GM06990 (cell line): Measurements from ENCODE around the gene GATA5.
"Not testable (repeated sequence)": the region's sequence is repeated elsewhere in the genome, so short reads cannot be mapped to it uniquely, and the experiment has no call there.

Experiments
- DNase-seq: peaks from one replicate; pipeline ENCODE4 v3.0.0-alpha.2; 2011; ENCODE audit not compliant: insufficient read length; ENCODE audit errors: extremely low read depth
- H3K27me3 ChIP-seq: replicated peaks from 2 replicates; pipeline ENCODE4 v1.6.0; 2011; ENCODE audit warnings: low read length; ENCODE audit not compliant: control insufficient read depth, insufficient read depth
- H3K36me3 ChIP-seq: 2 replicates; pipeline ENCODE4 v1.5.1; 2011; ENCODE audit warnings: low read length; ENCODE audit not compliant: control insufficient read depth, insufficient read depth
- H3K4me3 ChIP-seq: replicated peaks from 2 replicates; pipeline ENCODE4 v1.5.1; 2011; ENCODE audit warnings: low read depth, mild to moderate bottlenecking, control low read depth, low read length
- TF ChIP-seq, protein P1 (sequence below): IDR thresholded peaks from 2 replicates; pipeline ENCODE4 v1.5.1; 2011; ENCODE audit warnings: low read length, control low read depth, mild to moderate bottlenecking, inconsistent platforms; ENCODE audit not compliant: insufficient read depth, poor library complexity, severe bottlenecking

The GATA5 gene

DNA sequence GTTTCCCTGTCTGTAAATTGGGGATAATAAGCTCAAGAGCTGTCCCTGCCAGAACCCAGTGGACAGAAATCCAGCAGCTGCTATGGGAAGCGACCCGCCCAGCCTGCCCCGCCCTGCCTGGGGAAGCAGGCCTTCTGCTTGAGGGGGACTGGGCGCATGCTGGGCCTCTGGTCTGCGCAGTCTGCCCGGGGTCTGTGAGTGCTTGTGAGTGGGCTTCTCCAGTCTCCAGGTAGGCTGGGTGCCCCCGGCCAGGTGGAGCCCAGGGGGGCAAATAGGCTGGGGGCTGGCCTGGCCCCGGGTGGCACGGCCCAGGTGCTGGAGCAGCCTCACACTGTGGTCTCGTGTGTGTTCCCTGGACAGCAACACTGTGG is 47.8 kb downstream of the GATA5 start:
- Histone ChIP-seq H3K36me3 (no peaks in the 10 kb centered on the region), H3K4me3 (no peak overlapping the region), H3K27me3 (no peaks in the 10 kb centered on the region; the same call in 1 of the 2 replicates)
- TF ChIP-seq, protein P1, sequence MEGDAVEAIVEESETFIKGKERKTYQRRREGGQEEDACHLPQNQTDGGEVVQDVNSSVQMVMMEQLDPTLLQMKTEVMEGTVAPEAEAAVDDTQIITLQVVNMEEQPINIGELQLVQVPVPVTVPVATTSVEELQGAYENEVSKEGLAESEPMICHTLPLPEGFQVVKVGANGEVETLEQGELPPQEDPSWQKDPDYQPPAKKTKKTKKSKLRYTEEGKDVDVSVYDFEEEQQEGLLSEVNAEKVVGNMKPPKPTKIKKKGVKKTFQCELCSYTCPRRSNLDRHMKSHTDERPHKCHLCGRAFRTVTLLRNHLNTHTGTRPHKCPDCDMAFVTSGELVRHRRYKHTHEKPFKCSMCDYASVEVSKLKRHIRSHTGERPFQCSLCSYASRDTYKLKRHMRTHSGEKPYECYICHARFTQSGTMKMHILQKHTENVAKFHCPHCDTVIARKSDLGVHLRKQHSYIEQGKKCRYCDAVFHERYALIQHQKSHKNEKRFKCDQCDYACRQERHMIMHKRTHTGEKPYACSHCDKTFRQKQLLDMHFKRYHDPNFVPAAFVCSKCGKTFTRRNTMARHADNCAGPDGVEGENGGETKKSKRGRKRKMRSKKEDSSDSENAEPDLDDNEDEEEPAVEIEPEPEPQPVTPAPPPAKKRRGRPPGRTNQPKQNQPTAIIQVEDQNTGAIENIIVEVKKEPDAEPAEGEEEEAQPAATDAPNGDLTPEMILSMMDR = no peak
- DNase-seq = no peak

DNA sequence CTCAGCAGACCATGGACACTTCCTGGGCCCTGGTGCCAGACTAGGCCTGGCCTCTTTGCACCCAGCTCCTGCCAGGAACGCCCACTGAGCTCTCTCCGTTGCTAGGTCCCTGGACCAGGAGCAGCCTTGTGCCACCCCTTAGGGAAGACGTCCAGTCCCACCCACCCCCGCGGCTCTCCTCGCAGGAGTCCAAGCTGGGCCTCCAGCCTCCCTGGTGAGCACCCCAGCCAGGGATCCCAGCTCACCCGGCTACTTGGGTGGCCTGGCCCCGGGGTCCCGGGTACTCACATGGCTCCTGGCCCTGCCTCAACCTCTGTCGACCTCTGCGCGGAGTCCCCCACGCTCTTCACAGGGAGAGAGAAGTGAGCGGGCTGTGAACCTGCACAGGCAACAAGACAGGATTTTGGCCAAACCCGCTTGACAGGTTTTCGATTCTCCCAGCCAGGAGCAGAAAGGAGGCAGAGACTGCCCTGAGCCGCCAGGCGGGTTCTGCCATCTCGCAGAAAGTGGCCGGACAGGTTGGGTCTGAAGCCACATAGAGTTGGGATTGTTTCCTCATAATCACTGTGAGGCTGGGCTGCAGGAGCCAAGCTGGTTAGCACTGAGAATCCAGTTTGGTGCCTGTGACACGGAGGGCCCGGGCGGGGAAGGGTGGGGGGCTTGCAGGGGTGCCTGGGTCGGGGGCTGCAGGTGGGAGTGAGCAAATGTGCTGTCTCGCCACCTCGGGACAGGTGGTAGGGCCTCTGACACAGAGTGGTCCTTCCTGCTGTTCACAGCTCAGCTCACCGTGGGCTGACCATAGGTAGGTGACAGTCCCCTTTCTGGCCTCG is 48.4 kb downstream of the GATA5 start, which contains the start of gene RBBP8NL:
Gene RBBP8NL, minus strand, starts transcription at position 368 of the 830 bp plus-strand sequence. CDS start 7,892 bp downstream, outside the sequence.
- TF ChIP-seq, protein P1 = no peak
- Histone ChIP-seq H3K27me3 (no peaks in the 10 kb centered on the region; the same call in 1 of the 2 replicates), H3K36me3 (no peaks in the 10 kb centered on the region), H3K4me3 (no peak within 1 kb of the TSS)
- DNase-seq = no peak

DNA sequence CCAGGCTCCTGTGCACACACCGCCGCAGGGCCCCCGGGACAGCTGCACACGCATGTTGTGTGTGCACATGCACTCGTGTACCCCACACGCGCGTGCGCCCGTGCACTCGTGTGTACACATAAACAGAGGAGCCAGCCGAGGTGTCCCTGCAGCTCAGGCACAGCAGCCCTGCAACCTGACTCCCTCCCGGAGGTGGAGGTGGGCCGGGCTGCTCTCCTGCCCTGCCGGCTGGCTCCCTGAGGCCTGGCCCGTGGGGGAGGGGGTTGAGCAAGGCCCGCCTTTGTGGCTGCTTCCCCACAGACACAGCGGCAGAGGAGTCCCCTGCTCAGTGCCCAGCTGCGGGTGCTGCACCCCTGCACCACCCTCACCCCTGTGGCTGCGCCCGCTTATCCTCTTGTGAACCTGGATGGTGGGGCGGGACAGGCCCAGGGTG is 49.1 kb downstream of the GATA5 start:
- no peaks in the 10 kb centered on the region for H3K36me3 ChIP-seq
- TF ChIP-seq, protein P1 = no peak
- H3K4me3 ChIP-seq = no peak overlapping the region
- H3K27me3 ChIP-seq = no peaks in the 10 kb centered on the region; the same call in 1 of the 2 replicates
- DNase-seq = no peak

DNA sequence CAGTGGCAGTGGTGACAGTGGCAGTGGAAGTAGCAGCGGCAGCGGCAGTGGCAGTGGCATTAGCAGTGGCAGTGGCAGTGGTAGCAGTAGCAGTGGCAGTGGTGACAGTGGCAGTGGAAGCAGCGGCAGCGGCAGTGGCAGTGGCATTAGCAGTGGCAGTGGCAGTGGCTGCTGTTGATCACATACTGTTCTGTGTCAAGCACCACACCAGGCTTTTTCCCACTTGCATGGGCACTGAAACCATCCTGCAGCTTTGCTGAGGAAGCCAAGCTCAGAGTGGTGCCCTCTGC is 49.8 kb downstream of the GATA5 start:
- DNase-seq, H3K27me3 ChIP-seq, H3K36me3 ChIP-seq, H3K4me3 ChIP-seq: not testable (repeated sequence)

DNA sequence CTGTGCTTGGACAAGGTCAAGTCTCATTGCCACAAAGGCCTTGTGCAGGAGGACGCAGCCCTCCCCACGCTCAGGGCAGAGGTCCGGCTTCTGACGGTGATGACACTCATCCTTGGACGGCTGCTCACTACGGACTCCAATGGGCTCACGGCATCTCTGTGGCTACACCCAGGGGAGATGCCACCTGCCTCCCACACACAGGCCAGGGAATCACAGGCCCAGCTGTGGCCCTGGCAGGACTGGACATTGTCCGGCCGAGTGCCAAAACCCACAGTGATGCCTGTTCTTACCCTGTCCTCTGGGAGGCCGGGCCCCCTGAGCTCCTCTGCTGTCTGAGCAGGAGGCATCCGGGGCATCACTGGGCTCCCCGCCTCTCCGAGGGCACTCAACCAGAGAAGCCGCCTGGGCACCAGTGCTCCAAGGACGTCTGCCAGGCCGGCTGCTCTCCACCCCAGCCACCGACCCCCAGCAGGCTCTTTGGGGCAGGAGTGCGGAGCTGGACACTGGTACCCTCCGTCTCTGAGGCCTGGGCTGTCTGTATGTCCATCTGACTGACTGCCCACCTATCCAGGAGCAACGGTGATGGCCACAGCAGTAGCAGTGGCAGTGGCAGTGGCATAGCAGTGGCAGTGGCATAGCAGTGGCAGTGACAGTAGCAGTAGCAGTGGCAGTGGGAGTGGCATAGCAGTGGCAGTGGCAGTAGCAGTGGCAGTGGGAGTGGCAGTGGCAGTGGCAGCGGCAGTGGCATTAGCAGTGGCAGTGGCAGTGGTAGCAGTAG is 50.3 kb downstream of the GATA5 start:
- H3K4me3 ChIP-seq = no peak overlapping the region
- H3K27me3 ChIP-seq = no peaks in the 10 kb centered on the region; the same call in 1 of the 2 replicates
- no peaks in the 10 kb centered on the region for H3K36me3 ChIP-seq
- no peak for DNase-seq
- TF ChIP-seq, protein P1 = no peak

DNA sequence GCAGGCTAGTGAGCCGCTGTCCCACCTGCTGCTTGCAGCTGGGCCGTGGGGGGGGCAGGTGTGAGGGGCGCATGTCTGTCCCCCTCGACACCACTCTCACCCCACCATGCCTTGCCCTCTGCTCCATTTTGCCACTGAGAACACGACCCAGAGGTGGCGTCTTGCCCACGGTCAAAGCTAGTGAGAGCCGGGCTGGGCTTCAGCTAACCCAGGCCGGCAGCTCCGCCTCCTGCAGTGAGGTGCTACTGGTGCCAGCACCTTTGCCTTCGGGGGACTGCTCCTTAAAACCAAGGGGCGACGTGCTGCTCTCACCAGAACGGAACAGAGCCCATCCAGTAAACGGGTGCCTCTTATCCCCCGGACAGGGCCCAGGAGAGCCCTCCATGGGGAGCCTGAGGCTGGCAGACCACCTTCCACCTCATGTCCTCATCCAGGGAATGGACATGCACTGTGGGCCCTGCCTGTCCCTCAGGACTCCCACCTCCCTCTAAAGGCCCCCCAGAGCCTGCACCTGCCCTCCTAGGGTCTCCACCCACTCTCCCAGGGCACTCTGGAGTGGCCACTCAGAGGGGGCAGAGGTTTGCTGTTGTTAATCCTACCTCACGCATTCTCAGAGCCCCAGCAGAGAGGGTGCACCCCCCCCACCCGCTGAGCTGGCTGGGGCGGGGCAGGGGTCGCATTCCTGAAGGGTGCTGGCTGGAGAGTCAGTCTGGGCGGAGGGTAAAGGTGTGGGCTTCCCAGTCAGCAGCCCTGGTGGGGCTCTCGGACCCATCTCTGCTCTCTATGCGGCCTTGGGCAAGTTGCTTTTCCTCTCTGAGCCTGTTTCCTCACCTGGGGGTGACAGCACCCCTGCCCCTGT is 51.3 kb downstream of the GATA5 start:
- H3K36me3 ChIP-seq = no peaks in the 10 kb centered on the region
- no peak overlapping the region for H3K4me3 ChIP-seq
- no peak for DNase-seq
- no peaks in the 10 kb centered on the region; the same call in 1 of the 2 replicates for H3K27me3 ChIP-seq
- TF ChIP-seq, protein P1 = no peak
